Measurements from ENCODE around the gene UGT1A7. TPM values are rescaled to one million over a fixed set of nuclear protein-coding genes. Genes with fewer than 3 reads are reported as not detected.
A peak's percentile ranks its signal among the peaks of the same experiment; 100 is the strongest.

UGT1A7 gene
- total RNA-seq, 1 donor from 2014 or later: not detected

DNA sequence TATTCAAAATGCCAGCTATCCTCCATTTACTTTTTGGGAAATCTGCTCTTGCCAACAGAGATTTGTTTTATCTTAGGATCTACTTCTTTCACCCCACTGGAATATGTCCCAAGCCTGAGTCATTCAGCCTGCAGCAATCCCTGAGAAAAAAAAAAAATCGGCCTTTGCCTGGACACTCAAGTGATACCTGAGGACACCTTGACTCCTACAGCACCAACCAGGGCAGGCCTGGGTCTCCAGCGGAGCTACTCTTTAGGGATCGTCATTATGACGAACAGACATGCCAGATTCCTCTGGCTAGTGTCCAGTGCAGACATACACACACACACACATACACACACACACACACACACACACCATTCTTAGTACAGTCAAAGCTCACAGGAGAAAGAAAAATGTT lies 8.7 kb downstream of the UGT1A7 start:
- TF ChIP-seq, protein P1, sequence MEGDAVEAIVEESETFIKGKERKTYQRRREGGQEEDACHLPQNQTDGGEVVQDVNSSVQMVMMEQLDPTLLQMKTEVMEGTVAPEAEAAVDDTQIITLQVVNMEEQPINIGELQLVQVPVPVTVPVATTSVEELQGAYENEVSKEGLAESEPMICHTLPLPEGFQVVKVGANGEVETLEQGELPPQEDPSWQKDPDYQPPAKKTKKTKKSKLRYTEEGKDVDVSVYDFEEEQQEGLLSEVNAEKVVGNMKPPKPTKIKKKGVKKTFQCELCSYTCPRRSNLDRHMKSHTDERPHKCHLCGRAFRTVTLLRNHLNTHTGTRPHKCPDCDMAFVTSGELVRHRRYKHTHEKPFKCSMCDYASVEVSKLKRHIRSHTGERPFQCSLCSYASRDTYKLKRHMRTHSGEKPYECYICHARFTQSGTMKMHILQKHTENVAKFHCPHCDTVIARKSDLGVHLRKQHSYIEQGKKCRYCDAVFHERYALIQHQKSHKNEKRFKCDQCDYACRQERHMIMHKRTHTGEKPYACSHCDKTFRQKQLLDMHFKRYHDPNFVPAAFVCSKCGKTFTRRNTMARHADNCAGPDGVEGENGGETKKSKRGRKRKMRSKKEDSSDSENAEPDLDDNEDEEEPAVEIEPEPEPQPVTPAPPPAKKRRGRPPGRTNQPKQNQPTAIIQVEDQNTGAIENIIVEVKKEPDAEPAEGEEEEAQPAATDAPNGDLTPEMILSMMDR (conservative IDR thresholded peaks at IDR 0.05; ENCODE audit: low read depth, low read length): no peak
- no peak overlapping the region for H3K4me3 ChIP-seq (ENCODE audit: low read depth, low read length)
- no peak for DNase-seq (ENCODE audit: low read depth)

GRCh38 chr2:233691443-233692433 lies 10.0 kb downstream of the UGT1A7 start:
- DNase-seq (ENCODE audit: low read depth): no peak
- TF ChIP-seq, protein P1 (conservative IDR thresholded peaks at IDR 0.05; ENCODE audit: low read depth, low read length): no peak
- H3K4me3 ChIP-seq (ENCODE audit: low read depth, low read length): peak overlapping the region; percentile 48

DNA sequence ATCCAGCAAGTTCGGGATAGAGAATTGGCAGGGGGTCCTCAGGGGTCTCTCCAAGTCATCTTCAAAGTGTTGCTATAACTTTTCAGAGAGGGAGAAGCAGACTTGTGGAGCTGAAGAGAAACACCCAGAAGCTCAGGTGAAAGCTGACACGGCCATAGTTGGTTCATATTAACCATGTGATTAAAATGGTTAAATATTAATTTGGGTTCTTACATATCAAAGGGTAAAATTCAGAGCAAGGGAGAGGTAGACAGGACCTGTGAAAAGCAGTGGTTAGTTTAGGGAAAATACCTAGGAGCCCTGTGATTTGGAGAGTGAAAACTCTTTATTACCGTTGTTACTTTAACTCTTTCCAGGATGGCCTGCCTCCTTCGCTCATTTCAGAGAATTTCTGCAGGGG lies 10.9 kb downstream of the UGT1A7 start, which contains the start of gene UGT1A6:
Gene UGT1A6, plus strand, starts transcription at position 243 of the 400 bp plus-strand sequence. Its CDS starts 115 bp downstream, at position 358.
- DNase-seq (ENCODE audit: low read depth): no peak
- H3K4me3 ChIP-seq (ENCODE audit: low read depth, low read length): peak within 1 kb of the TSS; percentile 48
- TF ChIP-seq, protein P1 (conservative IDR thresholded peaks at IDR 0.05; ENCODE audit: low read depth, low read length): no peak

- TF ChIP-seq, protein P1 (conservative IDR thresholded peaks at IDR 0.05; ENCODE audit: low read depth, low read length): no peak
- peak overlapping the region; percentile 48 for H3K4me3 ChIP-seq (ENCODE audit: low read depth, low read length)
- no peak for DNase-seq (ENCODE audit: low read depth)
Observed at GRCh38 chr2:233693963-233694362, 12.3 kb downstream of the UGT1A7 start.

DNA sequence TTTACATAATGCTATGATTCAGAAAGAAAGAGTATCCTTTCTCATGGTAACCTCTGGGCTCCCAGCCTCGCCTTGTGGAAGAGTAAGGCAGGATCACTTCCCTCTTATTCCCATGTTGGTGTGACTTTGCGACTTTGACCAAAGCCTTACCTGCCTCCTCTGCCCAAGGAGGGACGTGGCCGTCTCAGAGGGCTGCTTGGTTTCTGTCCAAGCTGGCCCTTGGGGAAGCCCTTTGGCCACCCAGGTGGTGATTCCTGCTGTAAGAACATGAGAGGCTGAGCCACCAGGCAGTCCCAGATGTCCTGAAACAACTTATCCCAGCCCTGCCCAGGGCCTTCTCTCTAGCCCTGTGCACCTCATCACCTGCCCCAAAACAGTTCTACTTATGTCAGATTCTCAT lies 17.0 kb downstream of the UGT1A7 start:
- TF ChIP-seq, protein P1 (conservative IDR thresholded peaks at IDR 0.05; ENCODE audit: low read depth, low read length): no peak
- DNase-seq (ENCODE audit: low read depth): no peak
- no peak overlapping the region for H3K4me3 ChIP-seq (ENCODE audit: low read depth, low read length)

DNA sequence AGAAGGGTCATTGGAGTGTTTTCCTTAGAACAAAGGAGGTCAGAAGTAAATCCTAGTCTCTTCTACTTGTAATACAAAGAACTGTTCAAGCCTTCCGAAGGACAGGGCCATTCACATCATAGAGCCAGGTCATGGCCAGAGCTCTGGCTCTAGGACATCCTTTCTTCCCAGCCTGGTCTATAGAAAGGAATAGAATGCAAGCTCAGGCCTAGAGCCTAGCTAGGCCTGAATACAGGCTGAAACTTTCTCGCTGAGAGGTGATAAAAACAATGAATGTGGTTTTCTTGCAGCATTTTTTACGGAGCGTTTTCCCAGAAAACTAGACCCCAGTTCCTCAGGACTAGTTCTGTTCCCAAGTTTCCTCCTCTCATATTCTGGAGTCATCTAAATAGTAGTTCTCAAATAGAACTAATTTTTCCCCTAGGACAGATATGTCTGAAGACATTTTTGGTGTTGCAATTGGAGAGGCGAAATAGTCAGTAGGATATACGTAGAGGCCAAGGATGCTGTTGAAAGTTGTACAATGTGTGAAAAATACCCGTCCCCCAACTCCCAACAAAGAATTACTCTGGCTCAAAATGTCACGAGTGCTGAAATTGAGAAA lies 17.8 kb downstream of the UGT1A7 start:
- TF ChIP-seq, protein P1 (conservative IDR thresholded peaks at IDR 0.05; ENCODE audit: low read depth, low read length): no peak
- DNase-seq (ENCODE audit: low read depth): no peak

More for the DNA sequence above, 17.8 kb downstream of the UGT1A7 start:
- H3K4me3 ChIP-seq (ENCODE audit: low read depth, low read length): no peak overlapping the region
